Panc1 (cell line): ENCODE measurements around the gene BAIAP2L2. TPM values are rescaled to one million over a fixed set of nuclear protein-coding genes. Genes with fewer than 3 reads are reported as not detected.

Source experiments
- ATAC-seq: fragments of 200-7000 bp; cut with Tn5 transposase; 2 replicates; pipeline ENCODE4 v1.9.1; 2020; ENCODE audit warnings: mild to moderate bottlenecking, moderate library complexity
- BruUV-seq: library from RNA; stranded (reverse); fragments of 400-500 nt; replicated peaks from 2 replicates; lab custom pipeline; 2021; lab: Mats Ljungman, UMichigan
- CTCF ChIA-PET: fragments of 300-600 bp; sonication (Branson Sonifier 250); formaldehyde crosslinking; loops from one replicate; lab custom pipeline; 2022; ENCODE audit warnings: antibody characterized with exemption; lab: Charles Lee
- POLR2A ChIA-PET: fragments of 300-600 bp; sonication (Branson Sonifier 250); formaldehyde crosslinking; loops from one replicate; lab custom pipeline; 2022; ENCODE audit warnings: antibody characterized with exemption; lab: Charles Lee
- DNase-seq: peaks from one replicate; pipeline ENCODE4 v3.0.0-alpha.2; 2010; ENCODE audit warnings: low read depth, low spot score
- H3K27ac ChIP-seq: 2 replicates; pipeline ENCODE4 v1.5.1; 2011; ENCODE audit warnings: mild to moderate bottlenecking, low read length, inconsistent platforms
- H3K27me3 ChIP-seq: fragments of 200-500 bp; sonication (Bioruptor generic); 2 replicates; pipeline ENCODE4 v1.6.0; 2014; ENCODE audit warnings: low read length, inconsistent platforms; ENCODE audit not compliant: control insufficient read depth, insufficient read depth
- H3K36me3 ChIP-seq: fragments of 200-500 bp; sonication (Bioruptor generic); 2 replicates; pipeline ENCODE4 v1.5.1; 2014; ENCODE audit warnings: inconsistent platforms, mild to moderate bottlenecking, low read length, moderate library complexity; ENCODE audit not compliant: control insufficient read depth, insufficient read depth
- H3K4me1 ChIP-seq: 2 replicates; pipeline ENCODE4 v1.5.1; 2011; ENCODE audit warnings: inconsistent platforms, mild to moderate bottlenecking, low read length, moderate library complexity; ENCODE audit not compliant: control insufficient read depth, insufficient read depth
- H3K4me3 ChIP-seq, 2 experiments: 2 replicates each; pipeline ENCODE4 v1.5.1; 2011 to 2012; ENCODE audit warnings: low read depth in 2 of 2, low read length in 2 of 2, mild to moderate bottlenecking in 2 of 2, inconsistent platforms in 1 of 2, moderate library complexity in 1 of 2
- H3K9me3 ChIP-seq: fragments of 200-500 bp; sonication (Bioruptor generic); 2 replicates; pipeline ENCODE4 v1.5.1; 2014; ENCODE audit warnings: low read depth, mild to moderate bottlenecking, inconsistent platforms, low read length, moderate library complexity; ENCODE audit not compliant: control insufficient read depth, insufficient read depth
- POLR2AphosphoS5 ChIP-seq: IDR thresholded peaks from 2 replicates; pipeline ENCODE4 v1.6.1; 2012; ENCODE audit warnings: mild to moderate bottlenecking, low read depth, low read length, moderate library complexity
- SIN3A ChIP-seq: IDR thresholded peaks from 2 replicates; pipeline ENCODE4 v1.6.1; 2012; ENCODE audit warnings: low read depth, mild to moderate bottlenecking, low read length, moderate library complexity, borderline replicate concordance; ENCODE audit not compliant: insufficient read depth
- TCF7L2 ChIP-seq: IDR thresholded peaks from 2 replicates; pipeline ENCODE4 v1.6.1; 2011; ENCODE audit warnings: mild to moderate bottlenecking, low read depth, low read length, inconsistent platforms
- in situ Hi-C: cut with HindIII; loops from 2 replicates; pipeline ENCODE4 v1.10.0; 2016; ENCODE audit warnings: low sequenced_read_pairs, low pct_unique_long_range_greater_than_20kb
- intact Hi-C: fragments of 100-400 bp; cut with micrococcal nuclease; formaldehyde crosslinking; loops from one replicate; pipeline ENCODE4 v1.10.0; 2022; ENCODE audit not compliant: unreplicated experiment
- total RNA-seq: library from RNA; stranded (reverse); gene quantifications from one replicate; pipeline ENCODE4 v1.2.1, GENCODE V29; 2021; ENCODE audit not compliant: unreplicated experiment
- TF ChIP-seq, protein P1 (sequence below), 2 experiments: IDR thresholded peaks; 2 replicates each; pipeline ENCODE4 v1.6.1; 2011 to 2012; ENCODE audit warnings: low read depth in 2 of 2, control low read depth in 1 of 2, low read length in 1 of 2, mild to moderate bottlenecking in 1 of 2, moderate library complexity in 1 of 2; ENCODE audit not compliant: insufficient read depth in 1 of 2
- TF ChIP-seq, protein P2 (sequence below): fragments of 450-650 bp; IDR thresholded peaks from 2 replicates; pipeline ENCODE4 v1.5.1; 2017; ENCODE audit warnings: mild to moderate bottlenecking

Gene BAIAP2L2
- total RNA-seq, 1 experiment from 2014 or later: 0.18 TPM

DNA sequence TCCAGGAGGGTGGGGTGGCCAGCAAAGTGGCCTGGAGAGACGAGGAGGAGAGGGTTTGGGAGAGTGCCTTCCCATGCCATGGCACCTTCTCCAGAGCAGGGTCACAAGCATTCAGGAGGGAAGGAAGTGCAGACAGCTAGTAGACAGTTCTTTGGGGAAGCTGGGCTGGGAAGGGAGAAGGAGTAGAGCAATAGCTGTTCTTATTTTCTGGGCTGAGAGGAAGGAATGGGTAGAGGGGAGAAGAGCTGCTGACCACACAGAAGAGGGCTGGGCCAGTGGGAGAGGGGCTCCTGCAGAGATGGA is 68.0 kb downstream of the BAIAP2L2 start:
- Histone ChIP-seq H3K9me3 (no peaks in the 10 kb centered on the region), H3K4me3 (no peak overlapping the region), H3K4me1 (no peaks in the 10 kb centered on the region; the same call in 1 of the 2 replicates), H3K27me3 (no peaks in the 10 kb centered on the region), H3K36me3 (no peaks in the 10 kb centered on the region), H3K27ac (no peak overlapping the region)
- TF ChIP-seq POLR2AphosphoS5 (no peak), TCF7L2 (no peak), SIN3A (no peak)
- TF ChIP-seq, protein P1, sequence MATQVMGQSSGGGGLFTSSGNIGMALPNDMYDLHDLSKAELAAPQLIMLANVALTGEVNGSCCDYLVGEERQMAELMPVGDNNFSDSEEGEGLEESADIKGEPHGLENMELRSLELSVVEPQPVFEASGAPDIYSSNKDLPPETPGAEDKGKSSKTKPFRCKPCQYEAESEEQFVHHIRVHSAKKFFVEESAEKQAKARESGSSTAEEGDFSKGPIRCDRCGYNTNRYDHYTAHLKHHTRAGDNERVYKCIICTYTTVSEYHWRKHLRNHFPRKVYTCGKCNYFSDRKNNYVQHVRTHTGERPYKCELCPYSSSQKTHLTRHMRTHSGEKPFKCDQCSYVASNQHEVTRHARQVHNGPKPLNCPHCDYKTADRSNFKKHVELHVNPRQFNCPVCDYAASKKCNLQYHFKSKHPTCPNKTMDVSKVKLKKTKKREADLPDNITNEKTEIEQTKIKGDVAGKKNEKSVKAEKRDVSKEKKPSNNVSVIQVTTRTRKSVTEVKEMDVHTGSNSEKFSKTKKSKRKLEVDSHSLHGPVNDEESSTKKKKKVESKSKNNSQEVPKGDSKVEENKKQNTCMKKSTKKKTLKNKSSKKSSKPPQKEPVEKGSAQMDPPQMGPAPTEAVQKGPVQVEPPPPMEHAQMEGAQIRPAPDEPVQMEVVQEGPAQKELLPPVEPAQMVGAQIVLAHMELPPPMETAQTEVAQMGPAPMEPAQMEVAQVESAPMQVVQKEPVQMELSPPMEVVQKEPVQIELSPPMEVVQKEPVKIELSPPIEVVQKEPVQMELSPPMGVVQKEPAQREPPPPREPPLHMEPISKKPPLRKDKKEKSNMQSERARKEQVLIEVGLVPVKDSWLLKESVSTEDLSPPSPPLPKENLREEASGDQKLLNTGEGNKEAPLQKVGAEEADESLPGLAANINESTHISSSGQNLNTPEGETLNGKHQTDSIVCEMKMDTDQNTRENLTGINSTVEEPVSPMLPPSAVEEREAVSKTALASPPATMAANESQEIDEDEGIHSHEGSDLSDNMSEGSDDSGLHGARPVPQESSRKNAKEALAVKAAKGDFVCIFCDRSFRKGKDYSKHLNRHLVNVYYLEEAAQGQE (IDR thresholded peaks at IDR 0.05; ENCODE audit: insufficient read depth in 1 of 2, low read depth in 2 of 2, low read length in 1 of 2): no peak
- TF ChIP-seq, protein P2, sequence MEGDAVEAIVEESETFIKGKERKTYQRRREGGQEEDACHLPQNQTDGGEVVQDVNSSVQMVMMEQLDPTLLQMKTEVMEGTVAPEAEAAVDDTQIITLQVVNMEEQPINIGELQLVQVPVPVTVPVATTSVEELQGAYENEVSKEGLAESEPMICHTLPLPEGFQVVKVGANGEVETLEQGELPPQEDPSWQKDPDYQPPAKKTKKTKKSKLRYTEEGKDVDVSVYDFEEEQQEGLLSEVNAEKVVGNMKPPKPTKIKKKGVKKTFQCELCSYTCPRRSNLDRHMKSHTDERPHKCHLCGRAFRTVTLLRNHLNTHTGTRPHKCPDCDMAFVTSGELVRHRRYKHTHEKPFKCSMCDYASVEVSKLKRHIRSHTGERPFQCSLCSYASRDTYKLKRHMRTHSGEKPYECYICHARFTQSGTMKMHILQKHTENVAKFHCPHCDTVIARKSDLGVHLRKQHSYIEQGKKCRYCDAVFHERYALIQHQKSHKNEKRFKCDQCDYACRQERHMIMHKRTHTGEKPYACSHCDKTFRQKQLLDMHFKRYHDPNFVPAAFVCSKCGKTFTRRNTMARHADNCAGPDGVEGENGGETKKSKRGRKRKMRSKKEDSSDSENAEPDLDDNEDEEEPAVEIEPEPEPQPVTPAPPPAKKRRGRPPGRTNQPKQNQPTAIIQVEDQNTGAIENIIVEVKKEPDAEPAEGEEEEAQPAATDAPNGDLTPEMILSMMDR: no peak
- BruUV-seq: no TSS peak
- ChIA-PET POLR2A (no interaction called here), CTCF (interaction anchor here (0.6 kb wide), 1 partner anchor 962 kb away, joined by 3 read pairs; no protein-coding TSS in a partner anchor)
- in situ Hi-C loops: no loop called here
- intact Hi-C loops: no loop called here
- DNase-seq (no peak), ATAC-seq (no peak)

DNA sequence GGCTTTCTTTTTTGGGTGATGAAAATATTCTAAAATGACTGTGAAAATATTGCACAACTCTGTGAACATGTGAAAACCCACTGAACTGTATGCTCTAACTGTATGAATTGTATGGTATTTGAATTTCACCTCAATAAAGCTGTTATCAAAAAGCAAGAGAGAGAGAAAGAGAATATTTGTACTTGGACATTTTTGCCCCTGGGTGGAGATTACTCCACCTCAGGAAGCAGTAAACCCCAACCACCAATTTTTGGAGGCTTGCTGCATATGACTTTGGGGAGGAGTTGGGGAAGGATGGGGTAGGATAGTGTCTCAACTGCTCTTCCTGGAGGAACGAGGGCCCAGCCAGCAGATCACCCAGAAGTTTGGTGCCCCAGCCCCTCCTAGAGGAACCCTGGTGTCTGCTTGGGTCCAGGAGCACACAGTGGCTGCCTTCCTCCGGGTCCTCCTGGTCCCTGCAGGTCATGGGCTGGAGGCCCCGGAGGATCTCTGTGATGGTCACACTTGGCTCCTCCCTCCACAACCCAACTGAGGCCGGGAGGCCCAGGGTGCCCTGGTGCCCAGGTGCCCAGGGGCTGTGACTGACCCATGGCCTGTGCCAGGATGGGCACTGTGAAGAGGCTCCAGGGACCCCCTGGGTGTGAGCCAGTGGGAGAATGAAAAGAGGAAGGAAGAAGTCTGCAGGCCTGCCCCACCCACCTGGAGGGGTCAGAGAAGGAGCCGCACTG is 68.6 kb downstream of the BAIAP2L2 start:
- Histone ChIP-seq H3K9me3 (no peaks in the 10 kb centered on the region), H3K4me1 (no peaks in the 10 kb centered on the region; the same call in 1 of the 2 replicates), H3K36me3 (no peaks in the 10 kb centered on the region), H3K27me3 (no peaks in the 10 kb centered on the region), H3K4me3 (no peak overlapping the region), H3K27ac (no peak overlapping the region)
- in situ Hi-C loops: no loop called here
- no TSS peak for BruUV-seq
- POLR2A ChIA-PET: no interaction called here
- TF ChIP-seq SIN3A: no peak
- no peak for TF ChIP-seq TCF7L2
- no peak for TF ChIP-seq POLR2AphosphoS5
- no peak for DNase-seq
- ATAC-seq: no peak
- intact Hi-C loops: no loop called here
- CTCF ChIA-PET: no interaction called here
